Ishikawa (cell line): ENCODE data around the gene MVK.

Experiments
- CEBPB ChIP-seq: IDR thresholded peaks from 2 replicates; pipeline ENCODE4 v1.6.1; 2012
- CREB1 ChIP-seq: IDR thresholded peaks from 2 replicates; pipeline ENCODE4 v1.6.1; 2012; ENCODE audit warnings: low read depth
- EGR1 ChIP-seq: IDR thresholded peaks from 2 replicates; pipeline ENCODE4 v1.6.1; 2012
- EP300 ChIP-seq: IDR thresholded peaks from 2 replicates; pipeline ENCODE4 v1.6.1; 2012; ENCODE audit warnings: borderline replicate concordance
- FOXM1 ChIP-seq: IDR thresholded peaks from 2 replicates; pipeline ENCODE4 v1.6.1; 2012; ENCODE audit warnings: low read depth, borderline replicate concordance
- NFIC ChIP-seq: IDR thresholded peaks from 2 replicates; pipeline ENCODE4 v1.6.1; 2012
- RAD21 ChIP-seq: IDR thresholded peaks from 2 replicates; pipeline ENCODE4 v1.6.1; 2012; ENCODE audit warnings: low read depth
- REST ChIP-seq: IDR thresholded peaks from 2 replicates; pipeline ENCODE4 v1.6.1; 2012; ENCODE audit warnings: low read depth, mild to moderate bottlenecking
- TAF1 ChIP-seq: IDR thresholded peaks from 2 replicates; pipeline ENCODE4 v1.6.1; 2012; ENCODE audit warnings: low read depth, mild to moderate bottlenecking
- TCF12 ChIP-seq: IDR thresholded peaks from 2 replicates; pipeline ENCODE4 v1.6.1; 2012; ENCODE audit warnings: low read depth
- TEAD4 ChIP-seq: IDR thresholded peaks from 2 replicates; pipeline ENCODE4 v1.6.1; 2012
- USF1 ChIP-seq: IDR thresholded peaks from 2 replicates; pipeline ENCODE4 v1.6.1; 2012
- YY1 ChIP-seq: IDR thresholded peaks from 2 replicates; pipeline ENCODE4 v1.6.1; 2012; ENCODE audit warnings: low read depth
- ZBTB7A ChIP-seq: IDR thresholded peaks from 2 replicates; pipeline ENCODE4 v1.6.1; 2012; ENCODE audit warnings: low read depth
- TF ChIP-seq, protein P1 (sequence below): IDR thresholded peaks from 2 replicates; pipeline ENCODE4 v1.6.1; 2012

The MVK gene

DNA sequence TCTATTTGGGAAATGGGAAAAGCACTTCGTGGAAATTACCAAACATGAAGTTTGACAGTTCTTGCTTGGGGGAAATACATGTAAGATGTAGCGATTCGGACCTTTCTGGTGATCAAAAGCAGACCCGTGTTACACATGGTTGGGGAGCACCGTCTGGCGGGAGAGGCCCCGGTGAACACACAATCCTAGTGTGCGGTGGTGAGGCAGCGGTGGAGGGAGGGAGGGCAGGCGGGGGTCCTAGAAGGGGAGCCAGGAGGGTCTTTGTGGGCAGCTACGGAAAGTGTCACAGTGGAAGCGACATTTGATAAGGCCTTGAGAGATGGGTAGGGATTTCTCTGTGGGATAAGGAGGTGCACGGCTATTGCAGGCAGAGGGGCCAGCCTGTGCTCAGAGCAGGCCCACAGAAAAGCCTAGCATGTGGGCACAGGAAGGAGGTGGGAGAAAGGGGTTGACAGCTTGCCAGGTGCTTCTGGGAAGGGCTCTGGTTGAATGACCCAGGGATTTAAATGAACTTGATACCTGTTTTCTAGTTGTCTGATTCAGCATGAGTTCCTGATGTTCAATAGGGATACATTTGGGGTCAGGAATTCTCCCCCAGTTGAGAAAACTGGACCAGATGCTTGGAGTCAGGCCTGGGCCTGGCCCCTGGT, 7.2 kb downstream of the MVK start:
- no peak for TF ChIP-seq REST
- TF ChIP-seq TCF12 = no peak
- no peak for TF ChIP-seq USF1
- TF ChIP-seq TEAD4 = no peak
- no peak for TF ChIP-seq FOXM1
- TF ChIP-seq CREB1 = no peak
- no peak for TF ChIP-seq TAF1
- TF ChIP-seq CEBPB = no peak

- TF ChIP-seq CEBPB (no peak), ZBTB7A (no peak)
These were observed 7.7 kb downstream of the MVK start for GRCh38 chr12:109581334-109581691.

GRCh38 chr12:109581856-109582255, 8.3 kb downstream of the MVK start:
- TF ChIP-seq NFIC (no peak), CEBPB (no peak), YY1 (no peak), CREB1 (no peak), REST (no peak), USF1 (peak; percentile 67)

GRCh38 chr12:109582636-109583035, 9.0 kb downstream of the MVK start:
- TF ChIP-seq CREB1 (no peak), EGR1 (no peak), USF1 (no peak), TAF1 (no peak)

DNA sequence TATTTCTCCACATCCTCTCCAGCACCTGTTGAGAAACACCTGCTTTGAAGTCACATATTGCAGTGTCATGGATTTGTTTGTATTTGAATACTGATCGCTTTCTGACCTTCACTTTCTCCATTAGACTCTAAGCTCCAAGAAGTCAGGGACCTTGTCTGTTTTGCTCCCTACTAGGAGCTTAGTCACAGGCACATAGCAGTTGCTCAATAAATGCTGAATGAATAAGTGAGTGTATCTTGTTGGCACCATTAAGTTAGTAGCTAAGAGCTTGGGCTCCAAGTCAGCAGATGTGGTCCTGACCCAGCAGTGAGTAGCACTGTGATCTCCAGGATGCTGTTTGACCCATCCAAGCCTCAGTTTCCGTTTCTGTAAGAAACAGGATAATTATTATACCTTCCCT, 10.1 kb downstream of the MVK start:
- TF ChIP-seq CEBPB (no peak), USF1 (no peak), NFIC (no peak), YY1 (no peak), TCF12 (no peak), REST (no peak), TAF1 (no peak), CREB1 (no peak), FOXM1 (no peak), RAD21 (no peak), ZBTB7A (no peak), EP300 (no peak), TEAD4 (no peak), EGR1 (no peak)
- TF ChIP-seq, protein P1, sequence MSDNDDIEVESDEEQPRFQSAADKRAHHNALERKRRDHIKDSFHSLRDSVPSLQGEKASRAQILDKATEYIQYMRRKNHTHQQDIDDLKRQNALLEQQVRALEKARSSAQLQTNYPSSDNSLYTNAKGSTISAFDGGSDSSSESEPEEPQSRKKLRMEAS = no peak
